Medulla oblongata (tissue), 1 donor: Measurements from ENCODE around the gene ZBTB7C.

Experiments used
- DNase-seq: peaks from one replicate; pipeline ENCODE4 v3.0.0-alpha.2; 2015; ENCODE audit errors: extremely low spot score

Gene ZBTB7C

DNA sequence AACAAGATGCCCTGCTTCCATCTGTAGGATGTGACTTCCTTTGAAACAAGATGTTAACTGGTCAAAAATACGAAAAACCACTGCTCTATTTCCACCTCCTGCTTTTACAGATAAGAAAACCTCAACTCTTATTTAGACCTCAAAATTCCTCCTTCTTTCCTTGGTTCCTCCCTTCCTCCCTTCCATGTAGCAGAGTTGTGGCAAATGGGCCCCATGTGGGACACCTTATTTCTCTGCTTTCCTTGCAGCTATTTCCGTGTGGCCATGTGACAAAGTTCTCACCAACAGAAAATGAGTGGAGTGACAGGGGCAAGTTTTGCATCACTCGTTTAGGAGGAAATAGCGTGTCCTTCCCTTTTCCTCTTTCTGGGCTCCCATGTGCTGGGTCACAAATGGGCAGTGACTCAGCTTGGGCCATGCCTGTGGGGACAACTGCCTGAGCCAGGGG lies 409.4 kb downstream of the ZBTB7C start:
- DNase-seq: no peak

DNA sequence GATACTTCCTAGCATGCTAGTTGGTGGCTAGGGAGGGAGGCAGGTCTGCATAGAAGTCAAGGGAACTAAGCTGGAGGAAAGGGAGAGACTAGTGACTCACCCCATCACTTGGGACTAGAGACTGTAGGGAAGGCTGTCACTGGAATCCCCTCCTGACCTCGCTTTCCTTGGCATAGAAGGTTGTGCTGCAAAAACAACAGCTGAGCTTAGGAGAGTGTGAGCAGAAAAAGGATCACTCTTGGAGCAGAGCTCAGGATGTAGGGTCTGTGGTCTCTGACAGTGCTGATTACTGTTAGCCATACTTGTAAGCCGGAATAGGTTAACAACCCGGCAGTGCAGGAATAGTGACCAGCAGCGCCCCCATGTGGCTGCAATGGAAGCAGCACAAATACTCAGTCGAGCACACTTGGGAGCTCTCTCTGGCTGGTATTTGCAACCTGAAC lies 411.8 kb downstream of the ZBTB7C start:
- no peak for DNase-seq

DNA sequence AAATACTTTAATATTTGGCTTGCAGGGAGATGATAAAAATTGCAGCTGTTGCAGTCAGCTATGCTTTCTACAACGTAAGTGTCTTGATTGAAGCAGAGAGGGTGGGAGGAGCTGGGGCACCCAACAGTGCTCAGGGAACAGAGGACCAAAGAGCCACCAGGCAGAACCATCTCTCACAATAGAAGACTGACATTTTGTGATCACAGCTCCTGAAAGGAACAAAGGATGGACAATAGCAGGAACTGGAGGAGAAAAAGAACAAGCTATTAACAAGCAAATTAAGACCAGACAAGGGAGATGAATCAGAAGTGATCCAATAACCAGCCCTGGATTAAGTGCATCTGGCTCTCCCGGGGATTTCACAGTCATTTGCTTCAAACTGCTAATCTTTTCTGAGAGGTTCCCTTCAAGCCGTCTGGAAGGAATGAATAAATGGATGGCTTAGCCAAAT lies 413.1 kb downstream of the ZBTB7C start:
- peak; percentile 7 for DNase-seq

DNA sequence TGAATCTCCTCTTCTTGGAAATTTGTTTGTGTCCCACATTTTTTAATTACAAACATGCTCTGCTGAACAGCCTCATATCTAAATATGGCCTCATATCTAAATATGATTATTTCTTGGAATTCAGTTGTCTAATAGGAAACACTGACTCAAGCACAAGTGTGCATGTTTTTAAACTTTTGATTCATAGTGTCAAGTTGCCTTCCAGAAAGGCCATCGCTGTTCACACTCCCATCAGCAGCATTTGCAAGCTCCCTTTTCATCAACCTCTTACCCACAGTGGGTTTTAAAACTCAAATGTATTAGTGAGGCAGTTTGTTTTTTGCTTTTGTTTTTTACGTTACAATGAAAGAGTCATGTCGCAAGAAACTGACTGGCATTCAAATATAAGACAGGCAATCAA lies 413.5 kb downstream of the ZBTB7C start:
- DNase-seq: no peak

DNA sequence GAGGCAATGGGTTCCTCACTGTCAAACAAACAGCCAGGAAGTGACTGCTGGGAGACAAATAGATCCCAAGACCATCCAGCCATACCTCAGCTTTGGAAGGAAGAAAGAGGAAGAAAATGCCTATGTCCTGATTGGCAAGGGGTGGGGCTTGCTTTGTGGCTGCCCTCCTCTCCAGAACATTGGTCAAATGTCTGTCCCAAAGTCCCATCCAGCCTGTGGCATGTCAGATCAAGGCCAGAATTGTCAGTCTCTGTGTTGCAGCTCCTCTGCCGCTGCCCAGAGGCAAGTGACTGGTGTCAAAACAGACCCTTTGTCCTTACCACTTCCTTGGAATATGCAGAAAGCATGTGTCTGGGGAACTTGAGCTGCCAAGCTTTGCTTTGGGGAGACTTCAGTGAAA lies 415.8 kb downstream of the ZBTB7C start:
- DNase-seq: no peak

DNA sequence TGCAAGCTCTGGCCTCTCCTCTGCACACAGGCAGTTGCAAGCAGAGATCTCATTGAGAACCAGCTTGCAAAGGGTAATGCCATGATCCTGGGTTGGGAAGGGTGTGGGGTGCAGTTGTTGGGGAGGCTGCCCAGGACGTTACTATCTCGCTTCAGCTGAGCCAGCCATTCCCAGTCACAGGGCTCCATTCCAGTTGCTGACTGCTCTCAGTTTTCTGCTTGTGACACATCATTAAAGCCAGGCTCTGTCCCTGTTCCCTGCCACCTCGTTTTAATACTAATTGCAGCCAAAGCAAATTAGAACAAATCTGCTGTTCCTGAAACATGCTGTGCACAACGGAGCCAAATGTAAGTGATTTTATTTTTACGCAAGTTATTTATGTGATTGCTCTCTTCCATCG lies 416.2 kb downstream of the ZBTB7C start:
- no peak for DNase-seq

DNA sequence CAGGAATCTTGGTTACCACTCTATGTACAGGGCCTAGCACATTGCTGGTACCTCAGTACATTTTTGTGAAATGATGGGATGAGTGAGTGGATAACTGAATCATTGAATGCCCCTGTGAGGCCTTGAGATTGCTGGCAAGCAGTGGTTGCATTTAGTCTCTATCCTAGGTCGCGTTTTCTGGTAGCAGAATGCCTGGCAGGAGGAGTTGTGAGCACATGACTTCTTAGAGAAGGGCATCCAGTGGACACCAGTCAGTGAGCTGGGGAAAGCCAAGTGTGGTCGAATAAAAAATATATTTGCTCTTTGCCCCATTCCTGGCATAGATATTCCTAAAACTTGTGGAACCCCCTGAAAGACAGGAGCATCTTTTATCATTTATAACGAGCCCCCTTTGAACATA lies 416.9 kb downstream of the ZBTB7C start:
- no peak for DNase-seq

DNA sequence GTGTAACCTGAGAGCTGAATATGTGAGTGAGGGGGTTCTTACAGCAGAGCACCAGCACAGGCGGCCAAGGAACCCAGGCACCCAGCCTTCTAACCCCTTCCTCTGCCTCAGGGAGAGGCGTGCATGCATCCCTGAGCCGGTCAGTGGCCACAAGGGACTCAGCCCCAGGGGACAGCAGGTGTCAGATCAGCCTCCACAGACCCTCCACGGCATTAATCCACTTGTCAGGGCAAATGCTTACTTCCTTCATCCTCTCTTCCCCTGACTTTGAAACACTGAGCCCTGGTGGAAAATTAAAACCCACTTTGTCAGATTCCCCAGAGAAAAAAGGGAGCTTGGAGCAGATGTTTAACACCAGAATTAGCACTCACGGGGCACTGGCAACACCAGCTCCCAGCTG lies 418.2 kb downstream of the ZBTB7C start:
- DNase-seq: no peak

DNA sequence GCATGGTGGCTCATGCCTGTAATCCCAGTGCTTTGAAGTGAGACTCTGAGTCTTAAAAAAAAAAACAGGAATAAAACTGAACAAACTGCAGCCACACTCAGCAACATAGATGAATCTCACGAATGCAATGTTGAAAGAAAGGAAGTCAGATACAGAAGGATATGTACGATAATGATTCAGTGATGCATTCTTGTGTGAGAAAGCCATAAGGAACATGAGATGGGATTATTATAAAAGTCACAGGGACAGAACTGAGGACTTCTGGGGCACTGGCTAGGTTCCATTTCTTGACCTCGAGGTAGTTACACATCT lies 421.8 kb downstream of the ZBTB7C start:
- no peak for DNase-seq

DNA sequence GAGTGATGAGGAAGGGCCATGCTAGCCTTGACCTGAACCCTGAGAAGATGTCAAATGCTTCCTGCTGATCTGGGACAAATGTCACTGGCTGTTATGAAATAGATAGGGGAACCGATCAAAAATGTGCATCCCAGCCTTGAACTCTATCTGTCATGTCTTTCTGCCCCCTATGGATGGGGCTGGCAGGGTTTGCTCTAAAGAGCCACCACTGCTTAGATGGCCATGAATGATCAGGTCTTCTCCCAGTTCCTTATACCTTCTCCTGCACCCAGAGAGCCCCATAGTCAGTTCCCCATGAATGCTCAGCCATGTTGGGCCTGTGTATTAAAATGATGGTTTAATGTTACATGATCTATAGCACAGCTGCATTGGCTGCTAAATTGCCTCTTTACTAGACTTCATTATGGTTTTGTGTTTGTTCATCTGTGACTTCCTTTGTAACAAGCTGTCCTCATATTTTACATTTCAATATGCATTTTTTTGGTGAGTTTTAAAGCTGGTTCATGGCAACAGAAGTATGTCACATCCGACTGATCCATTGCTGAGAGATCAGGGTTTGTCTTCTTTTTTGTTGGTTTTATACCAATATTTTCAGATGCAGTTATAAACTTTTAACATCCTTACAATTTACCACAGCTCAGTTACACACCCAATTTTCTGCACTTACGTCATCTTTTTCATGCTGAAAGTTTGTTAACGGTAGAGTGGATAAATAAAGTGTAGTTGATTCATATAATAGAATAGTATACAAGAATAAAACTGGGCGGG lies 422.4 kb downstream of the ZBTB7C start:
- DNase-seq: no peak

DNA sequence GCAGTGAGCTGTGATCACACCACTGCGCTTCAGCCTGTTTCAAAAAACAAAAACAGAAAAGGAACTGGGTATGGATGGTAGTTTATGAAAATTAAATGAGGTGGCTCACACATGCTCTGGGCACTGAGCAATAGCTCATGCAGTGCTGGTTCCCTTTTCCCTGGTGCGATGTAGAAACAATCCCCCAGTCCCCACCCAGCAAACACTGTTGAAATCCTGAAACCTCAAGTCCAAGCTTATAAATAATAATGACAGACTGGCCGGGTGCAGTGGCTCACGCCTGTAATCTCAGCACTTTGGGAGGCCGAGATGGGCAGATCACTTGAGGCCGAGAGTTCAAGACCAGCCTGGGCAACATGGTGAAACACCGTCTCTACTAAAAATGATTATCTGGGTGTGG lies 423.3 kb downstream of the ZBTB7C start:
- no peak for DNase-seq

DNA sequence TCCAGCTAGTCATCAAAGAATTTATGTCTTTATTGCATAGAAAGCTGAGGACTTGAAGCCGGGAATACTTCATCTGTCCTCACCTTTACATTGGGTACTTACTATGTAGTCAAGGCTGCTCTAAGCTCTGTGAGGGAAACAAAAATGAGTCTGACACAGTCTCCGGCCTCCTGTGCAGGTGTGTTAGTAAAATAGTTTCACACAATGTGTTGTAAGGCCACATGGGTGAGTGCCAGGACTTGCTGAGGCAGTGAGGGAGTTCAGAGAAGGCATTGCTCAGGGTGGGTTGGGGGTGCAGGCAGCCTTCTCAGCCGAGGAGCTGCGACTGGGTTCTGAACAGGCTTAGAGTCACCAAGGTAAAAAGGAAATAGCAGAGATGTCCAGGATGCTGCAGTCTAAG lies 424.2 kb downstream of the ZBTB7C start:
- DNase-seq: no peak

DNA sequence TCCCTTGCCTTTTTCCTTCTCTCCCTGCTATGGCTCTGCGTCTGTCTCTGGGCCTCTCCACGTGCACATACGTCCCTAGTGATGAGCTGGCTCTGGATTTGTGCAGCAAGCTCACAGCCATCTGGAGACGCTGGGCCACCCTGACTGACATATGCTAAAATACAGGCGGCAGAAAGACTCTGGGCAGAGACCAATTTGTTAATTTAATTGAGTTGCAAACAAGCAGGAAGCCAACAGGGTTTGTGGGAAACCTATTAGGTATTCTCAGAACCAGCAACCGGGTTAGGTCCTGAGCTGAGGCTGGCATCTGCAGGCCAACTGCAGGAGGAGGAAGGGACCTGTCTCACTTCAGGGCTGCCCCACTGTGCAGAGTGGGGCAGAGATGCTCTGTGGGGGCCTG lies 425.2 kb downstream of the ZBTB7C start:
- no peak for DNase-seq

DNA sequence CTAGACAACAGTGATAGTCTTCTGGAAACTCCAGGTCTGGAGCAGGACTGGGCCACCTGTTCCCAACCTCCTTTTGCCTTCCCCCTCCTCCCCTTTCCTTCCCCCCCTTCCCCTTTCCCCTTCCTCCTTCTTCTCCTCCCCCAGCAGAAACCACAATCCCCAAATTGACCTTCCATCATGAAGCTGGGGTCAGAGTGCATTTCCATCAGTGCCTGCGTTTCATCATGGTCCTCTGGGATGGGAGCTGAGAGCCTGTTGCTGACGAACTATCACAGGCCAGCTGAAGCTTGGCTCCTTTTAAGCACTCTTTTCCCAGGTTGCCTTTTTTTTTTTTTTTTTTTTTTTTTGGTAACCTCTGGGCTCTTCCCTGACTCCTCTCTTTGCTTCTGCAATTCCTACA lies 426.1 kb downstream of the ZBTB7C start:
- DNase-seq: no peak

DNA sequence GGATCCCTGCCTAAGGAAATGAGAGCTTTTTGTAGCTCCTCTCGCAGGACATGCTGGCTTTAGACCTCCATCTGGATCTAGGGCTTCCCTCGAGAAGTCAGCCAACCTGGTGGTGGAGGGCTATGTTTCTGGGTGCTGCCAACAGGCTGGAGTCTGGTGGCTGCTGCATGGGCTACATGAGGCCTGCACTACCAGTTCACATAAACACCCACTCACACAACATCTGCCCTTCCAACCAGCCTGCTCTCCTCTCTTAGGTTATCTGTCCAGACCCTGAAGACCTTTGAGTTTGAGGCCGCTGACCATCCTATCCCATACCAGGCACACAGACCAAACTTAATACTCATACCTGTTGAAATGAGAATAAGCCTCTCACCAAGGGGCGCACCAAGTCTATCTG lies 427.4 kb downstream of the ZBTB7C start:
- DNase-seq: no peak

DNA sequence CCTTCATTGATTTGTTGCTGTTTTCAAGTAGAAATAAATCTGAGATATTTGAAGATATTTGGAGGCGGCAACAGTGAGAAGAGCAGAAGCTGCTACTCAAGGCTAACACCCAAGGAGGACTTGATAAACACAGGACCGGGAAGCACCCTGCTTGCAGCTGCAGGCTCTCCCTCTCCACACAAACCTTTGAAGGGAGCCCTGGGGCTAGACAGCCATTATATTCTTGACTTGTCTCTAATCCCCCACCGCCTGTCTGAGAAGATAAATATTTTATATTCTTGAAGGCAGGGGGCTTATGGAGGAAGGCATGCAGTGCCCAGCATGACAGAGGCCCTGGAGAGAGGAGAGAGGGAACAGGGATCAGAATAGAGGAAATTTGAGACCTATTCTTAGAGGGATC lies 427.9 kb downstream of the ZBTB7C start:
- DNase-seq: no peak

DNA sequence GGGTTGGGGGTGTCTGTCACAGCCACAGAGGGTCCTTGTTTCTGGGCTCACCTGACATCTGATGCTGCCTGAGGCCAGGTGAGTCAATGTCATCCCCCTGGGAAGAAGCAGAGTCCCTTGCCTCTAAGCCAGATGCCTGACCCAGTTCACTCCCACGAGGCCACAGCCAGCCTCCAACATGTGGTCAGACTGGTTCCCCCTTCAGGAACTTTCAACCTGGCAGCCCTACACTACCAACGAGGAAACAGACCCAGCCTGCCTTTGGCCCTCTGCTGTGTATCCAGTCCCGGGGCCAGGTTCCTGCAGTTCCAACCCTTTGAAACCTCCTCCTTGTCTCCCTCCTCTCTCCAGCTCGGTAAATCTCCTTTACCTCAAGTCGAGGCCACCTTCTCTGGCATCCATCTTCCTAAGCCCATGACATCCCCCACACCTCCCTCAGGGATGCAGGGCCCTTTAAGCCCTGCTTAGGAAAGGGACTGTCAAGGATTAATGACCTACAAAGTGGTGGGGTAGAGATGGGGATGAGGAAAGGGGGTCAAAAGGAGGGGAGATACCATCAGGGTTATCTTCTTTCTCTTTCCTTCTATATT lies 429.5 kb downstream of the ZBTB7C start:
- DNase-seq: no peak

DNA sequence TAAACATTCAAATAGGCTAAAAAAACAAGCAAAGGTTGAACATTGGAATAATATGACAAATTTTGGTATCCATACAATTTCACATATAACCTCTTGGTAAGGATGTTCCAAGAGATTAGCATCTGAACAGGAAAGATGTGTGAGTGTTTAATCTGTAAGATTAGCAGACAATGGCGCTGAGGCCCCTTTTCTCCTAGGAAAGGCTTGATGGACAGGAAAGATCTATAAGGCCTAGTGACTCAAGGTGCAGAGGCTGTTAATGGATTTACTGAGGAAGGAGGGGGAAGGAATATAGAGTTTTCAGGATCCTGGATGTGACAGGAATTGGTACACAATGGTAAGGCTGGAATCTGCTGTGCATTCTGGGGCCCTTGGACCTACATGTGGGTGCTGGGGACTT lies 430.6 kb downstream of the ZBTB7C start:
- DNase-seq: no peak

DNA sequence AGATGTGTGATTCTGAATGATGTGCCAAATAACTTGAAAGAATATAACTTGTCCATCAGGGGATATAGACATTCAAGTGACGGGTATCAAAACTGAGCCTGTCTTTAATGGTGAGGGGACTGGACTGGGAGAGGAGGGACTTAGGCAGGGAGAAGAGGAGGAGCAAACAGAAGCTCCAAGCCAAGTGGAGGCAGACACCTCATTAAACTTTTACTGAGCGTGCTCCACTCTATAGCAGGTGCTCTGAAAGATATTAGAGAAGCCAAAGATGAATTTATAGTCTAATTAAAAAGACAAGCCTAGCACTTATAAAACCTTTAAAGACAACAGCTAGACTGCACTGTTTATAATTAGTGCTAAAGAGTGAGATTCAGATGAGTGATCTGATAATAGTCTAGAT lies 431.0 kb downstream of the ZBTB7C start:
- no peak for DNase-seq
